CD4-positive, alpha-beta T cell (primary cell): ENCODE measurements around the gene CDC25A. TPM values are rescaled to one million over a fixed set of nuclear protein-coding genes. Genes with fewer than 3 reads are reported as not detected.

ENCODE experiments used
- ATAC-seq: fragments of 200-7000 bp; cut with Tn5 transposase; one replicate; pipeline ENCODE4 v1.10.0; 2022; ENCODE audit warnings: mild to moderate bottlenecking; ENCODE audit not compliant: poor library complexity
- CTCF ChIA-PET: fragments of 350-600 bp; sonication (Branson Sonifier 250); formaldehyde crosslinking; loops from one replicate; lab custom pipeline; 2021; ENCODE audit warnings: antibody characterized with exemption, inconsistent platforms; lab: Charles Lee
- POLR2A ChIA-PET: fragments of 350-600 bp; sonication (Branson Sonifier 250); formaldehyde crosslinking; loops from one replicate; lab custom pipeline; 2021; ENCODE audit warnings: antibody characterized with exemption, inconsistent platforms; lab: Charles Lee
- DNase-seq, 14 experiments: peaks; one replicate each; pipeline ENCODE4 v3.0.0-alpha.2; 2013 to 2020; ENCODE audit warnings: mixed read lengths in 2 of 14
- H3K27ac ChIP-seq, 2 donors: one replicate each; pipeline versions ENCODE4 v1.5.1 to v1.7.0; 2013; ENCODE audit warnings: low read length in 2 of 2, low read depth in 1 of 2, mild to moderate bottlenecking in 1 of 2
- H3K27me3 ChIP-seq, 2 experiments: 1 replicate in 1 of 2; 2 replicates in 1 of 2; pipeline versions ENCODE4 v1.6.1 to v1.7.0; 2013; ENCODE audit warnings: low read length in 2 of 2, control low read depth in 1 of 2, mild to moderate bottlenecking in 1 of 2, moderate library complexity in 1 of 2; ENCODE audit not compliant: insufficient read depth in 2 of 2, control insufficient read depth in 1 of 2
- H3K36me3 ChIP-seq: one replicate; pipeline ENCODE4 v1.6.1; 2013; ENCODE audit warnings: low read length, control low read depth; ENCODE audit not compliant: insufficient read depth
- H3K4me1 ChIP-seq: one replicate; pipeline ENCODE4 v1.6.1; 2013; ENCODE audit warnings: low read length, control low read depth; ENCODE audit not compliant: insufficient read depth
- H3K4me3 ChIP-seq: one replicate; pipeline ENCODE4 v1.5.1; 2013; ENCODE audit warnings: mild to moderate bottlenecking, low read length, moderate library complexity
- H3K9me3 ChIP-seq, 2 experiments: 1 replicate in 1 of 2; 2 replicates in 1 of 2; pipeline versions ENCODE4 v1.6.1 to v1.7.0; 2013; ENCODE audit warnings: low read length in 2 of 2, mild to moderate bottlenecking in 2 of 2, control low read depth in 1 of 2, moderate library complexity in 1 of 2; ENCODE audit not compliant: control insufficient read depth in 1 of 2, insufficient read depth in 1 of 2
- H3K27ac Mint-ChIP-seq: one replicate; pipeline ENCODE4 v1.8.0; 2020; ENCODE audit warnings: mixed read lengths
- H3K27me3 Mint-ChIP-seq: one replicate; pipeline ENCODE4 v1.8.0; 2021; ENCODE audit warnings: mixed read lengths
- H3K36me3 Mint-ChIP-seq: one replicate; pipeline ENCODE4 v1.8.0; 2021; ENCODE audit warnings: low read depth, mixed read lengths
- H3K4me1 Mint-ChIP-seq: one replicate; pipeline ENCODE4 v1.8.0; 2021; ENCODE audit warnings: low read depth, mixed read lengths
- H3K4me3 Mint-ChIP-seq: one replicate; pipeline ENCODE4 v1.8.0; 2020; ENCODE audit warnings: mild to moderate bottlenecking, mixed read lengths
- H3K9me3 Mint-ChIP-seq: one replicate; pipeline ENCODE4 v1.8.0; 2020; ENCODE audit warnings: mixed read lengths
- CTCF ChIP-seq: fragments of 200-600 bp; IDR thresholded peaks from one replicate; pipeline ENCODE4 v1.8.0; 2022; ENCODE audit warnings: antibody characterized with exemption, mild to moderate bottlenecking
- intact Hi-C, 2 experiments: fragments of 100-400 bp; cut with DNase I in 1 of 2; cut with micrococcal nuclease in 1 of 2; formaldehyde crosslinking; loops; one replicate each; pipeline versions ENCODE4 v1.15.1 to v1.9.0; 2023 to 2025; cut with DNase I, micrococcal nuclease
- total RNA-seq, 174 experiments: library from RNA in 2 of 174; stranded (reverse) in 2 of 174; gene quantifications; one replicate each; pipeline ENCODE4 v1.2.3 and lab custom pipeline; 2021 to 2026

The CDC25A gene
- total RNA-seq, 2 experiments from 2014 or later: 0.14 TPM; not detected in 1

GRCh38 chr3:48122504-48122903 is 65.7 kb downstream of the CDC25A start:
- Histone ChIP-seq H3K4me3 (no peak overlapping the region), H3K27me3 (no peaks in the 10 kb centered on the region), H3K4me1 (no peaks in the 10 kb centered on the region), H3K27ac (no peak overlapping the region), H3K9me3 (no peaks in the 10 kb centered on the region), H3K36me3 (no peaks in the 10 kb centered on the region)
- Mint-ChIP-seq H3K9me3 (no peaks in the 10 kb centered on the region), H3K4me3 (no peak overlapping the region), H3K27me3 (no peaks in the 10 kb centered on the region), H3K36me3 (no peaks in the 10 kb centered on the region), H3K27ac (no peak overlapping the region), H3K4me1 (no peaks in the 10 kb centered on the region)
- ATAC-seq (no peak), DNase-seq (no peak)
- no peak for TF ChIP-seq CTCF
- intact Hi-C loops: no loop called here
- POLR2A ChIA-PET: no interaction called here
- CTCF ChIA-PET: no interaction called here

- Histone ChIP-seq H3K4me1 (no peaks in the 10 kb centered on the region), H3K36me3 (no peaks in the 10 kb centered on the region), H3K27ac (no peak overlapping the region), H3K9me3 (no peaks in the 10 kb centered on the region), H3K4me3 (no peak overlapping the region), H3K27me3 (no peaks in the 10 kb centered on the region)
- POLR2A ChIA-PET: no interaction called here
- CTCF ChIA-PET: no interaction called here
- Mint-ChIP-seq H3K9me3 (no peaks in the 10 kb centered on the region), H3K4me3 (no peak overlapping the region), H3K27ac (no peak overlapping the region), H3K36me3 (no peaks in the 10 kb centered on the region), H3K4me1 (no peaks in the 10 kb centered on the region), H3K27me3 (no peaks in the 10 kb centered on the region)
- intact Hi-C loops: no loop called here
- ATAC-seq (no peak), DNase-seq (no peak)
- no peak for TF ChIP-seq CTCF
Measured at GRCh38 chr3:48120223-48120622, 68.0 kb downstream of the CDC25A start.

- Mint-ChIP-seq H3K4me1 (no peaks in the 10 kb centered on the region), H3K4me3 (no peak overlapping the region), H3K36me3 (no peaks in the 10 kb centered on the region), H3K27ac (no peak overlapping the region), H3K9me3 (no peaks in the 10 kb centered on the region), H3K27me3 (no peaks in the 10 kb centered on the region)
- Histone ChIP-seq H3K4me3 (no peak overlapping the region), H3K9me3 (no peaks in the 10 kb centered on the region), H3K27me3 (no peaks in the 10 kb centered on the region), H3K27ac (no peak overlapping the region), H3K4me1 (no peaks in the 10 kb centered on the region), H3K36me3 (no peaks in the 10 kb centered on the region)
- CTCF ChIA-PET: no interaction called here
- ATAC-seq (no peak), DNase-seq (no peak)
- no peak for TF ChIP-seq CTCF
- intact Hi-C loops: no loop called here
- POLR2A ChIA-PET: no interaction called here
Measured at GRCh38 chr3:48119505-48120193, 68.6 kb downstream of the CDC25A start.
